GM15510 (cell line): ENCODE data around the gene ALG1L2.

Experiments
- POLR2A ChIP-seq: IDR thresholded peaks from 3 replicates; pipeline ENCODE4 v1.6.1; 2011; ENCODE audit warnings: borderline replicate concordance; ENCODE audit not compliant: insufficient read length; ENCODE audit errors: extremely low read depth

The ALG1L2 gene

DNA sequence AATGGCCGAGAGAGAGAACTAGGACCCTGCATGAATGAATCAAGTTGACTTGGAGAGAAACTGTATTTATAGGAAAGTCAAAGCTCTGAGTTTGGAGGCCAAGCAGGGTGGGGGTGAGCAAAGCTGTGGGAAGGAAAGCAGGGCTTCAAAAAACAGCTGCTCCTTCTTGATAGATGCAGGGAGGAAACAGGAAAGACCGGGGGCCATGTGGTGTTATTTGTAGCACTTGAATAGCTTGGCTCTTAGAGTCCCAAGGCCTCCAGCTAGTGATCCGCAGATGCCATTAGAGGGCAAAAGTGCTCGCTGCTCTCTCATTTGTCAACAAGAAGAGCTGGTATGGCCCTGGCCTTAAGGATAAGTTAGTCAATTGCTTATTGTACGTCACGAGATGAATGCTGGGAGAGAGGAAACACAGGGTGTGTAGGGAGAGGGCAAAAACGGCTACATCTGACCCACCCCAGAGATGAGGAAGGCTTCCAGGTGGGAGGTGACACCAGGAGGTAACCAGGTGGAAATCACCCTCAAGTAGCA lies at the start of gene ALG1L2:
TSS of gene ALG1L2 (plus strand) at position 481 of the 531 bp plus-strand sequence. CDS start 186 bp downstream, outside the sequence.
- no peak for TF ChIP-seq POLR2A

GRCh38 chr3:130044370-130044769 lies 37.3 kb upstream of the ALG1L2 start:
- TF ChIP-seq POLR2A, result no peak

DNA sequence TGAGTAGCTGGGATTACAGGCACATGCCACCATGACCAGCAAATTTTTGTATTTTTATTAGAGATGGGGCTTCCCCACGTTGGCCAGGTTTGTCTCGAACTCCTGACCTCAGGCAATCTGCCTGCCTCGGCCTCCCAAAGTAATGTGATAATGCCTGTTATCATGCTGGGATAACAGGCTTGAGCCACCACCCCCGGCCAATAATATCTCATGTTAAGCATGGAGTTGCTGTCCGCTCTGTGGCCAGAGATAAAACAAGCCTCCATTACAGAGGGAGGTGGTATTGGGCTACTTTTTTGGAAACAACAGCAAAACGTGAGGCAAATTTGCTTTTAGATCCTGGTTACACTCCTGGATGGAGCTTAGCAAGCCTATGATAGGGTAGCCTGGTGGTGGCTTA lies 32.9 kb upstream of the ALG1L2 start:
- TF ChIP-seq POLR2A, result no peak

- TF ChIP-seq POLR2A, result no peak
These were observed 8.0 kb upstream of the ALG1L2 start for GRCh38 chr3:130073582-130073981.

- no peak for TF ChIP-seq POLR2A
These were observed 4.0 kb upstream of the ALG1L2 start for GRCh38 chr3:130077636-130078035.

DNA sequence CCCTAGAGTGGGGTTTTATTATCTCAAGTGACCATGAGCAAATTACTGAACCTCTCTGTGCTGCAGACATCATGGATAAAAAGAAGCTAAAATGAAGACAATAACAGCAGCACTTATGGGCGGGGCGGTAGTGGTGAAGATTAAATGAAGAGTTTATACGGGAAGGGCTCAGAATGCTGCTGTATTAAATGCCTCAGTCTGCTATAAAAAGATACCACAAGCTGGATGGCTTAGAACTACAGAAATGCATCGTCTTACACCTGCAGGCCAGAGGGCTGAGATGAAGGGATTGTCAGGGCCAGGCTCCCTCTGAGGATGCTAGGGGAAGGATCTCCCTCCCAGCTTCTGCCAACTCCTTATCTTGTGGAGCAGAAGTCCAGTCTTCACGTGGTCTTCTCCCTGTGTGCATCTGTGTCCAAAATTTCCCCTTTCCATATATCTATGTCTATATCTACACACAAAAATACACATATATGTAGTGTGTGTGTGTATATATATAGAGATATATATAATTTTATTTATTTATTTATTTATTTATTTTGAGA lies 2.9 kb downstream of the ALG1L2 start:
- no peak for TF ChIP-seq POLR2A

- no peak for TF ChIP-seq POLR2A
These were observed 4.2 kb downstream of the ALG1L2 start for GRCh38 chr3:130085881-130086280.

- no peak for TF ChIP-seq POLR2A
These were observed 6.4 kb downstream of the ALG1L2 start for GRCh38 chr3:130088061-130088460.

DNA sequence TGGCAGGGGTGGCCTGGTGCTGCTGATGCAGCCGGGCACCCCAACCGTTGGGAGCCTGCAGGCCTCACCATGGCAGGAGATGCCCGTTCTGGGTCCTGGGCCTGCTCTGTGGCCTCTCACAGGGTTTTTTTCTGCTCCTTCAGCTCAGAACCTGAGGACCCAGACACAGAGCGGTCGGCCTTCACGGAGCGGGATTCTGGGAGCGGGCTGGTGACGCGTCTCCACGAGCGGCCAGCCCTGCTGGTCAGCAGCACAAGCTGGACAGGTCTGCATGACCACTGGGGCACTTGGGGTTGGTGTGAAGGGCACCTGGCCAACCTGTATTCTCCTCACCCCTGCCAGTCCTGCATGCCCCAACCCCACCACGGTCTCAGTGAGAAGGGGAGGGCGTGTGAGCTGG lies 10.3 kb downstream of the ALG1L2 start:
- no peak for TF ChIP-seq POLR2A

DNA sequence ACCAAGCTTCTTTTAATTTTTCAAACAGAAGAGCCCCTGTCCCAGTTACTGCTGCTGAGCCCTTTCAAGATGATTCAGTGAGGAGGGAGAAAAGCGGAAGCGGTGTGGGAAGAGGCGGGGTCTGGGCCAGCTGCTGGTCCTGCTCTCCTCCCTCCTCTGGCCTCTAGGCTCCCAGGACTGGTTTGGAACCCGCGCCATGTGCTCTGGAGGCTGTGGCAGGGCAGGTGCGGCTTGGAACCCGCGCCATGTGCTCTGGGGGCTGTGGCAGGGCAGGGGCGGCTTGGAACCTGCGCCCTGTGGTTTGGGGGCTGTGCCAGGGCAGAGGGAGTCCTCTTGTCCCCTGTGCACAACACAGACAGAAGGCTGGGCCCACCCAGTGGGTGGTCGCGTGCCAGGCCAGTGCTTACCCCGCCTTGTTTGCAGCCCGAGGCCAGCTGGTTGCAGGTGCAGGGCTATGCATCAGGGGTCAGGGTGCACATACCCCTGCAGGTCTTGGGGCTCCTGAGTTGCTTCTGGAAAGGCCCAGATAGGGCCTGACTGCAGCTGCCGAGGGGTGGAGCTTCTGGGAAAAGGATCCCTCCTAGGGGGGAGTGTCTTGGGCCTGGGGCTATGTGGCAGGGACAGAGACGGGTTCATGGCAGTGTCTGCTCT lies 12.2 kb downstream of the ALG1L2 start:
- peak; percentile 1 for TF ChIP-seq POLR2A

DNA sequence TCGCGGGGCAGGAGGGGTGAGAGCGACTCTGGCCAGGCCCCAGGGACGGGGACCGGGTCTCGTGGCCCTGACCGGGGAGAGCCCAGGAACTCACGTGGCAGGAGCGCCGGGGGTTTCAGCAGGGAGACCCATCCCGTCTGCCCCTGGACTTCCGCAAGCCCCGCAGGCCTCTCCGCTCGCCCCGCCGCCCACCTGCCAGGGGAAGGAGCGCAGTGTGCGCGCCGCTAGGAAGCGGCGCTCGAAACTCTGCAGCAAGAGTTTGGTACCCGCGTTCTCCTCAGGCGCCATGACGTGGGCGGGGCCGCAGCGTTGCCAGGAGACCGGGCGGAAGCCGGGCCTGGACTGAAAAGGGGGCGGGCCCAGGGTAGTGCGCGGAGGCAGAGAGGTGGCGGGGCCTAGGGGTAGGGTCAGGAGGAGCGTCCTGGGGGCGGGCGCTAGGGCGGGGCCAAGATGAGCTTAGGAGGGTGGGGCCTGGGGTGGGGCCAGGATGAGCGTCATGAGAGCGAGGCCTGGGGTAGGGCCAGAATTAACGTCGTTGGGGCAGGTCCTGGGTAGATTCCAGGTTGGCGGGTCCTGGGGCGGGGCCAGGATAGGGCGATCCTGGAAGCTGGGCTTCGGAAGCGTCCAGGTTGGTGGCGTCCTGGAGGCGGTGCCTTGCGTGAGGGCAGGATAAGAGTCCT lies 29.7 kb downstream of the ALG1L2 start:
- TF ChIP-seq POLR2A, result peak; percentile 60

DNA sequence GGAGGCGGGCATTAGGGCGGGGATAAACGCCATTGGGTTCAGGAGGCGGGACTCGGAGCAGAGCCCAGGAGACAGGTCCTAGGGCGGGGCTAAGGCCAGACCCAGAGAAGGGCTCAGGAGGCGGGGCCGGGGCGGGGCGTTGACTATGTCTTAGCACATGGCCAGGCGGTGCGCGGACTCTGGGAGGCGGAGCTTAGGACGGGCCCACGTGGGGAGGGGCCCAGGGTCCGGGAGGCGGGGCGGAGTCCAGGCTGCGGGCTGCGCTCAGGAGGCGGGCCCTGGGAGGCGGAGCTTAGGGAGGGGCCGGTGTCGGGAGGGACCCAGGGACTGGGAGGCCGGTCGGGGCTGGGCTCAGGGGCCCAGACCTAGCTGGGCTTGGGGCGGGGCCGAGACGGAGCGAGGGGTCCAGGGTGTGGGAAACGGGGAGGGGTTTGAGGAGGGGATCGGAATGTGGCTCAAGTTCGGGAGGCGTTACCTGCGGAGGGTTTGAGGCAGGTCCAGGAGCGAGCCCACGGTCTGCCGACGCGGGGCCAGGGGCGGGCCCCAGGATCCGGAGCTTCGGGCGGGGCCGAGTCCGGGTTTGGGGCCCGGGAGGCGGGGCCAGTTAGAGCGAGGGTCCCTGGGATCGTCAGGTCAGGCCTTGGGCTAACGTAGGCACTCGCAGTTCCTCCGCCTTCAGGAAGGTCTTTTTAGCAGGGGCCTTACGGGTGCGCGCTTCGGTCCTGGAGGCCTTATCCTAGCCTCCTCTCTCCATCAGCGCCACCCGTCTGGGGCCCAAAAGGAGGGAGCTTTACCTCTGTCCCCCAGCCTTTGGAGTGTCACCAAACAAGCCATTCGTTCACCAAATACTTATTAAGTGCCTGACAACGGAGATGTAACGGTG lies 30.5 kb downstream of the ALG1L2 start:
- TF ChIP-seq POLR2A, result peak; percentile 48

- no peak for TF ChIP-seq POLR2A
These were observed 36.3 kb downstream of the ALG1L2 start for GRCh38 chr3:130117933-130118332.
